Peyer's patch (tissue), 4 donors: ENCODE data around the gene ACAD11. TPM values are rescaled to one million over a fixed set of nuclear protein-coding genes. Genes with fewer than 3 reads are reported as not detected.

Experiments
- DNase-seq, 3 donors: peaks; one replicate each; pipeline ENCODE4 v3.0.0-alpha.2; 2017 to 2019
- H3K27ac ChIP-seq, 4 donors: fragments of 200-600 bp; sonication (generic); one replicate each; pipeline ENCODE4 v1.5.1; 2016 to 2019
- H3K27me3 ChIP-seq, 2 donors: fragments of 200-600 bp; sonication (generic); one replicate each; pipeline ENCODE4 v1.5.1; 2019
- H3K36me3 ChIP-seq, 3 donors: fragments of 200-600 bp; sonication (generic); one replicate each; pipeline ENCODE4 v1.5.1; 2016 to 2019
- H3K4me1 ChIP-seq, 4 donors: fragments of 200-600 bp; sonication (generic); one replicate each; pipeline ENCODE4 v1.5.1; 2016 to 2019
- H3K4me3 ChIP-seq, 4 donors: fragments of 200-600 bp; sonication (generic); 1 replicate in 3 of 4; 2 replicates in 1 of 4; pipeline ENCODE4 v1.5.1; 2016 to 2019; ENCODE audit warnings: mild to moderate bottlenecking in 1 of 4
- H3K9me3 ChIP-seq, 4 donors: fragments of 200-600 bp; sonication (generic); one replicate each; pipeline ENCODE4 v1.5.1; 2016 to 2019; ENCODE audit warnings: mild to moderate bottlenecking in 1 of 4
- POLR2A ChIP-seq, 2 donors: fragments of 450-650 bp; IDR thresholded peaks; one replicate each; pipeline ENCODE4 v1.5.1; 2017; ENCODE audit warnings: antibody characterized with exemption in 2 of 2, mild to moderate bottlenecking in 2 of 2, moderate library complexity in 2 of 2
- total RNA-seq, 4 donors: library from RNA; depleted of rRNA; stranded (reverse); fragments of >200 nt; gene quantifications; one replicate each; pipeline ENCODE4 v1.1.0, GENCODE V29; 2016
- TF ChIP-seq, protein P1 (sequence below), 6 experiments: fragments of 450-650 bp in 4 of 6; fragments of 200-600 bp in 2 of 6; sonication (generic) in 1 of 6; IDR thresholded peaks; one replicate each; pipeline ENCODE4 v1.5.1; 2017 to 2019; ENCODE audit warnings: antibody characterized with exemption in 6 of 6, mild to moderate bottlenecking in 3 of 6, moderate library complexity in 1 of 6

The ACAD11 gene
- total RNA-seq, 4 donors from 2014 or later = 87.2 to 138 (median 114) TPM

DNA sequence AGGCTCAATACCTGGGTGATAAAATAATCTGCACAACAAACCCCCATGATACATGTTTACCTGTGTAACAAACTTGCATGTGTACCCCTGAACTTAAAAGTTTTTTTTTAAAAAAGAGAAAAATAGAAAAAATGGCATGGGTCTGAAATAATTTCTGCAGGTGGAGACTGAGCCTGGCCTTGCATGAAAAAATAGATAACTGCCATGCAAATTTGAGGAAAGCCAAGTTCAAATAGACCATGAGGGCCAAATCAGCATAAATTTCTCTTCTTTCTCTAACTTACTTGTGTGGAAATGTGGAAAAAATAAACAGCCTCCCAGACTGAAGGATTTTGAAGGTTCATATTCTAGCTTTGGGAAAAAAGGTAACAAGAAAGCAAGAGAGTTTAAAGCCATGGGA lies 63.3 kb downstream of the ACAD11 start:
- no peaks in the 10 kb centered on the region for H3K9me3 ChIP-seq
- DNase-seq = no peak
- no peaks in the 10 kb centered on the region for H3K27me3 ChIP-seq
- H3K4me3 ChIP-seq = no peak overlapping the region
- H3K4me1 ChIP-seq = no peaks in the 10 kb centered on the region
- TF ChIP-seq, protein P1, sequence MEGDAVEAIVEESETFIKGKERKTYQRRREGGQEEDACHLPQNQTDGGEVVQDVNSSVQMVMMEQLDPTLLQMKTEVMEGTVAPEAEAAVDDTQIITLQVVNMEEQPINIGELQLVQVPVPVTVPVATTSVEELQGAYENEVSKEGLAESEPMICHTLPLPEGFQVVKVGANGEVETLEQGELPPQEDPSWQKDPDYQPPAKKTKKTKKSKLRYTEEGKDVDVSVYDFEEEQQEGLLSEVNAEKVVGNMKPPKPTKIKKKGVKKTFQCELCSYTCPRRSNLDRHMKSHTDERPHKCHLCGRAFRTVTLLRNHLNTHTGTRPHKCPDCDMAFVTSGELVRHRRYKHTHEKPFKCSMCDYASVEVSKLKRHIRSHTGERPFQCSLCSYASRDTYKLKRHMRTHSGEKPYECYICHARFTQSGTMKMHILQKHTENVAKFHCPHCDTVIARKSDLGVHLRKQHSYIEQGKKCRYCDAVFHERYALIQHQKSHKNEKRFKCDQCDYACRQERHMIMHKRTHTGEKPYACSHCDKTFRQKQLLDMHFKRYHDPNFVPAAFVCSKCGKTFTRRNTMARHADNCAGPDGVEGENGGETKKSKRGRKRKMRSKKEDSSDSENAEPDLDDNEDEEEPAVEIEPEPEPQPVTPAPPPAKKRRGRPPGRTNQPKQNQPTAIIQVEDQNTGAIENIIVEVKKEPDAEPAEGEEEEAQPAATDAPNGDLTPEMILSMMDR (IDR thresholded peaks at IDR 0.05) = no peak
- no peak for TF ChIP-seq POLR2A (IDR thresholded peaks at IDR 0.05)
- H3K27ac ChIP-seq = no peak overlapping the region
- peaks cover 0 to 8% (median 0%) of the 10 kb centered on the region in 3 donors for H3K36me3 ChIP-seq

- H3K27ac ChIP-seq = no peak overlapping the region
- no peaks in the 10 kb centered on the region for H3K4me1 ChIP-seq
- H3K27me3 ChIP-seq = no peaks in the 10 kb centered on the region
- no peak overlapping the region for H3K4me3 ChIP-seq
- DNase-seq = no peak
- peaks cover 0 to 8% (median 0%) of the 10 kb centered on the region in 3 donors for H3K36me3 ChIP-seq
- TF ChIP-seq, protein P1 (IDR thresholded peaks at IDR 0.05) = no peak
- no peak for TF ChIP-seq POLR2A (IDR thresholded peaks at IDR 0.05)
- no peaks in the 10 kb centered on the region for H3K9me3 ChIP-seq
Measured at GRCh38 chr3:132595014-132595413, 64.6 kb downstream of the ACAD11 start.

GRCh38 chr3:132594498-132594897 lies 65.1 kb downstream of the ACAD11 start:
- peaks cover 0 to 8% (median 0%) of the 10 kb centered on the region in 3 donors for H3K36me3 ChIP-seq
- no peak overlapping the region for H3K27ac ChIP-seq
- DNase-seq = no peak
- H3K4me1 ChIP-seq = no peaks in the 10 kb centered on the region
- H3K27me3 ChIP-seq = no peaks in the 10 kb centered on the region
- no peaks in the 10 kb centered on the region for H3K9me3 ChIP-seq
- TF ChIP-seq, protein P1 (IDR thresholded peaks at IDR 0.05) = no peak
- no peak for TF ChIP-seq POLR2A (IDR thresholded peaks at IDR 0.05)
- H3K4me3 ChIP-seq = no peak overlapping the region

DNA sequence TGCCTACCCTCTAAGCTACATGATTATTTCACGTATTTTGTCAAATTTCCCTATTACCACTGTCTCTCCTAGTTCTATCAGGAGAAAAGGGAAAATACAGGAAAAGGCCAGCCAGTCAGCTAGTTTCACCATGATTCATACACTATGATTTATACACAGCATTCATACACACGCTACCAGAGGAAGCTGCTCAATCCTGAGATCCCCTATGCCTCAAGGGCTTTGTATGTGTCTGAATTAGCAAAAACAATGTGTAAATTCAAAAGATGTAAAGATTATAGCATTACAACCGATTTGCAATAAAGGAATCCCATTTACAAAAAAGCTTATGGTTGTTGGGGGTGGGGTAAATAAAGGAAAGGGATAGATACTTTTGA lies 65.7 kb downstream of the ACAD11 start:
- H3K9me3 ChIP-seq = no peaks in the 10 kb centered on the region
- H3K27ac ChIP-seq = no peak overlapping the region
- H3K36me3 ChIP-seq = peaks cover 0 to 6% (median 0%) of the 10 kb centered on the region in 3 donors
- no peak overlapping the region for H3K4me3 ChIP-seq
- no peak for TF ChIP-seq POLR2A (IDR thresholded peaks at IDR 0.05)
- TF ChIP-seq, protein P1 (IDR thresholded peaks at IDR 0.05) = no peak
- no peaks in the 10 kb centered on the region for H3K4me1 ChIP-seq
- H3K27me3 ChIP-seq = no peaks in the 10 kb centered on the region
- no peak for DNase-seq

- Histone ChIP-seq H3K27me3 (no peaks in the 10 kb centered on the region), H3K4me3 (no peak overlapping the region), H3K36me3 (peaks cover 0 to under 1% (median 0%) of the 10 kb centered on the region in 3 donors), H3K27ac (no peak overlapping the region), H3K4me1 (no peaks in the 10 kb centered on the region), H3K9me3 (no peaks in the 10 kb centered on the region)
- no peak for DNase-seq
- TF ChIP-seq POLR2A (IDR thresholded peaks at IDR 0.05) = no peak
- TF ChIP-seq, protein P1 (IDR thresholded peaks at IDR 0.05) = no peak
Measured at GRCh38 chr3:132593241-132593946, 66.2 kb downstream of the ACAD11 start.
